Measurements from ENCODE around the gene ITPR1. TPM values are rescaled to one million over a fixed set of nuclear protein-coding genes. Genes with fewer than 3 reads are reported as not detected.

ITPR1 gene
- total RNA-seq, 1 experiment from 2014 or later = 7.5 TPM

DNA sequence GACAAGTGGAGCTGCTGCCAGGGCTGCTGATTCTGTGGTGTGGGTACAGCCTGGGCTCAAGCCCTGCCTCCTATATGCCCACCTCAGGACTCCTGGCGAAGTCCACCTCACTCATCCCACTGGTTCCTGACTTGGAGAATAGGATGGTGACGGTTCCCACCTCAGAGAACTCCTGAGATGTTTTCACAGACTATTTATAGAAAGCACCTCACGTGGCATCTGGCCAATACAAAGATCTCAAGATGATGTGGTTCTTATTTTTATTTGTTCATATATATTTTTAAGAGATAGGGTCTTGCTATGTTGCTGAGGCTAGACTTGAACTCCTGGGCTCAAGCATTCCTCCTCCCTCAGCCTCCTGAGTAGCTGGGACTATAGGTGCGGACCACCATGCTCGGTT is 249.2 kb downstream of the ITPR1 start:
- no peak overlapping the region for H3K4me3 Mint-ChIP-seq (ENCODE audit: unreplicated experiment)
- no peak overlapping the region for H3K27ac Mint-ChIP-seq (ENCODE audit: low read depth, unreplicated experiment)
- ChIA-PET CTCF (interaction anchor here (0.6 to 1.1 kb wide), 6 partner anchors 9 to 396 kb away, joined by 3 to 8 read pairs (median 4); no protein-coding TSS in a partner anchor), POLR2A (interaction anchor here (0.8 to 1.6 kb wide), 8 partner anchors 8 to 253 kb away, joined by 3 to 8 read pairs (median 4); no protein-coding TSS in a partner anchor)
- peaks cover 25% of the 10 kb centered on the region for H3K4me1 Mint-ChIP-seq (ENCODE audit: insufficient read depth, unreplicated experiment)
- no peaks in the 10 kb centered on the region for H3K9me3 Mint-ChIP-seq (ENCODE audit: unreplicated experiment)
- TF ChIP-seq, protein P1, sequence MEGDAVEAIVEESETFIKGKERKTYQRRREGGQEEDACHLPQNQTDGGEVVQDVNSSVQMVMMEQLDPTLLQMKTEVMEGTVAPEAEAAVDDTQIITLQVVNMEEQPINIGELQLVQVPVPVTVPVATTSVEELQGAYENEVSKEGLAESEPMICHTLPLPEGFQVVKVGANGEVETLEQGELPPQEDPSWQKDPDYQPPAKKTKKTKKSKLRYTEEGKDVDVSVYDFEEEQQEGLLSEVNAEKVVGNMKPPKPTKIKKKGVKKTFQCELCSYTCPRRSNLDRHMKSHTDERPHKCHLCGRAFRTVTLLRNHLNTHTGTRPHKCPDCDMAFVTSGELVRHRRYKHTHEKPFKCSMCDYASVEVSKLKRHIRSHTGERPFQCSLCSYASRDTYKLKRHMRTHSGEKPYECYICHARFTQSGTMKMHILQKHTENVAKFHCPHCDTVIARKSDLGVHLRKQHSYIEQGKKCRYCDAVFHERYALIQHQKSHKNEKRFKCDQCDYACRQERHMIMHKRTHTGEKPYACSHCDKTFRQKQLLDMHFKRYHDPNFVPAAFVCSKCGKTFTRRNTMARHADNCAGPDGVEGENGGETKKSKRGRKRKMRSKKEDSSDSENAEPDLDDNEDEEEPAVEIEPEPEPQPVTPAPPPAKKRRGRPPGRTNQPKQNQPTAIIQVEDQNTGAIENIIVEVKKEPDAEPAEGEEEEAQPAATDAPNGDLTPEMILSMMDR (IDR thresholded peaks at IDR 0.05; ENCODE audit: unreplicated experiment) = no peak
- H3K27me3 Mint-ChIP-seq (ENCODE audit: insufficient read depth, unreplicated experiment) = no peaks in the 10 kb centered on the region
- H3K36me3 Mint-ChIP-seq (ENCODE audit: insufficient read depth, unreplicated experiment) = no peaks in the 10 kb centered on the region
- intact Hi-C loops (cut with micrococcal nuclease) = loop anchor here (5.0 kb wide), 1 partner anchor 85 kb away; no protein-coding TSS in a partner anchor
- DNase-seq (ENCODE audit: unreplicated experiment) = peak; percentile 30
- BruUV-seq (replicated peaks) = no TSS peak

DNA sequence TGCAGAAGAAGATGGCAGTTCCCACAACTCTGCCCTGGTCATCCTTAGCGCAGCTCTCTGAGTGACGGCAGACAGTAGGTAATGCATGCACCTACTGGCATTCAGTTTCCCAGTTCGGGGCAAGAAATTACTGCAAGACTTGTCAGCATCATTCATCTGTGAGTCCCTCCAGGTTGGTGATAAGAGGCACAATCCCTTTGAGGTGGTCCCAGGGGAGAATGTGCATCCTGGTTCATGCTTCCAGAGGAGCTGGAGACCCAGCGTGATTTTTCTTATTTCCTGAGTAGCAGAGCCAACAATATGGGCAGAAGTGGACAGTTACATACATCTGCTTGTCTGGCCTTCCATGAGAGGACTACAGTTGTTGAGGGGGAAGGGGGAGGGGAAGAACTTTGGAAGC is 250.2 kb downstream of the ITPR1 start:
- TF ChIP-seq, protein P1 (IDR thresholded peaks at IDR 0.05; ENCODE audit: unreplicated experiment) = no peak
- no peak overlapping the region for H3K27ac Mint-ChIP-seq (ENCODE audit: low read depth, unreplicated experiment)
- POLR2A ChIA-PET = interaction anchor here (0.9 kb wide), 1 partner anchor 15 kb away, joined by 3 read pairs; no protein-coding TSS in a partner anchor

DNA sequence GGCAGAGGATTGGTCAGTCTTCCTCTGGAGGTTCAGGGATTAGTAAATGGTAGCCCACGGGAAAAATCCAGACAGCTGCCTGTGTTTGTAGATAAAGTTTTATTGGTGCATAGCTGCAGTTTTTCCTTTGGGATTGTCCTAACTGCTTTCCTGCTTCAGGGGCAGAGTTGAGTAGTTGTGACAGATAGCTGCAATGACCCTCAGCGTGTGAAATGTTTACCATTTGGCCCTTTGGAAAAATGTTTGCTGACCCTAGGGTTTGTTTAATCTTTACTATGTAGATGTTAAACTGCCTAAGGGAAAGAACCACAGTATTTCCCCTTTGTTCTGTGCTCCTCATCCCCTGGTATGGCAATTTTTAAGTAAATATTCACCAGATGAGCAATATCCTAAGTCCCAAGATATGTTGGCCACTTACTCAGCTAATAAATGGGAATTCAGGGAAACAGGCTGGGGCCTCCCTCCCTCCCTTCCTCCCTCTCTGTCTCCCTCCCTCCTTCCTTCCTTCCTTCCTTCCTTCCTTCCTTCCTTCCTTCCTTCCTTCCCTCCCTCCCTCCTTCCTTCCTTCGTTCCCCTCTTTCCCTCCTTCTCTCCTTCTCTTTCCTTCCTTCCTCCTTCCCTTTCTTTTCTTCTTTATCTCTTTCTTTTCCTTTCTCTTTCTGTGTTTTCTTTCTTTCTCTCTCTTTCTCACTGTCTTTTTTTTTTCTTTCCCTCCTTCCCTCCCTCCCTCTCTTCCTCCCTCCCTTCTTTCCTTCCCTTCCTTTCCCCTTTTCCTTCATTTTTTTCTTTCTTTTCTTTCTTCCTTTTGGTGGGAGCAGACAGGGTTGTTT is 251.5 kb downstream of the ITPR1 start:
- TF ChIP-seq, protein P1 (IDR thresholded peaks at IDR 0.05; ENCODE audit: unreplicated experiment) = no peak
- Mint-ChIP-seq H3K9me3 (ENCODE audit: unreplicated experiment) (no peaks in the 10 kb centered on the region), H3K27me3 (ENCODE audit: insufficient read depth, unreplicated experiment) (no peaks in the 10 kb centered on the region), H3K27ac (ENCODE audit: low read depth, unreplicated experiment) (no peak overlapping the region), H3K4me3 (ENCODE audit: unreplicated experiment) (no peak overlapping the region), H3K4me1 (ENCODE audit: insufficient read depth, unreplicated experiment) (peaks cover 21% of the 10 kb centered on the region), H3K36me3 (ENCODE audit: insufficient read depth, unreplicated experiment) (no peaks in the 10 kb centered on the region)
- no peak for DNase-seq (ENCODE audit: unreplicated experiment)
- ChIA-PET POLR2A (interaction anchor here (0.8 kb wide), 1 partner anchor 26 kb away, joined by 3 read pairs; no protein-coding TSS in a partner anchor), CTCF (no interaction called here)
- intact Hi-C loops (cut with micrococcal nuclease) = loop anchor here (5.0 kb wide), 1 partner anchor 83 kb away; no protein-coding TSS in a partner anchor
- no TSS peak for BruUV-seq (replicated peaks)

More for the DNA sequence above, 250.2 kb downstream of the ITPR1 start:
- DNase-seq (ENCODE audit: unreplicated experiment) = no peak
- H3K4me3 Mint-ChIP-seq (ENCODE audit: unreplicated experiment) = no peak overlapping the region
- peaks cover 21% of the 10 kb centered on the region for H3K4me1 Mint-ChIP-seq (ENCODE audit: insufficient read depth, unreplicated experiment)
- H3K27me3 Mint-ChIP-seq (ENCODE audit: insufficient read depth, unreplicated experiment) = no peaks in the 10 kb centered on the region
- CTCF ChIA-PET = interaction anchor here (0.6 to 1.1 kb wide), 3 partner anchors 21 to 1544 kb away, joined by 3 to 8 read pairs (median 4); no protein-coding TSS in a partner anchor
- intact Hi-C loops (cut with micrococcal nuclease) = loop anchor here (5.0 kb wide), 1 partner anchor 84 kb away; no protein-coding TSS in a partner anchor
- no TSS peak for BruUV-seq (replicated peaks)
- no peaks in the 10 kb centered on the region for H3K9me3 Mint-ChIP-seq (ENCODE audit: unreplicated experiment)
- H3K36me3 Mint-ChIP-seq (ENCODE audit: insufficient read depth, unreplicated experiment) = no peaks in the 10 kb centered on the region

DNA sequence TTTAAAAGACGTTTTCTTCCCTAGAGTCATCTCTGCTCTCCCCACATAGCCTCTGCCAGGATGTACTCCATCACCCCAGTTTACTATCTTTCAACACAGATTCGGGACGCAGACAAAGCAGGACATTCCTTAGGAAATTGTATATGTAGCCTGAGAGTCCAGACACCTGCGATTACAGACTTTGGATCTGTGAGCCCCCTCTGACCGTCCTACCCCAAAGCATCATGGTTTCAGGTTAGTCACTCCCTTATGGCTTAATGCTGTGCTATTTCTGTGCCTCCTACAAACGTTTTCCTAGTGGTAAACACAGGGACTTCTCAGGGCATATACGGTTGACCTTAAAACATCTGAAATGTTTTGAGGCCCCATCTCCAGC is 252.1 kb downstream of the ITPR1 start:
- Mint-ChIP-seq H3K9me3 (ENCODE audit: unreplicated experiment) (no peaks in the 10 kb centered on the region), H3K27me3 (ENCODE audit: insufficient read depth, unreplicated experiment) (no peaks in the 10 kb centered on the region), H3K36me3 (ENCODE audit: insufficient read depth, unreplicated experiment) (no peaks in the 10 kb centered on the region), H3K4me1 (ENCODE audit: insufficient read depth, unreplicated experiment) (peaks cover 21% of the 10 kb centered on the region), H3K4me3 (ENCODE audit: unreplicated experiment) (no peak overlapping the region), H3K27ac (ENCODE audit: low read depth, unreplicated experiment) (no peak overlapping the region)
- ChIA-PET POLR2A (no interaction called here), CTCF (interaction anchor here (0.6 to 0.7 kb wide), 3 partner anchors 25 to 381 kb away, joined by 3 read pairs; no protein-coding TSS in a partner anchor)
- TF ChIP-seq, protein P1 (IDR thresholded peaks at IDR 0.05; ENCODE audit: unreplicated experiment) = no peak
- no TSS peak for BruUV-seq (replicated peaks)
- DNase-seq (ENCODE audit: unreplicated experiment) = no peak
- intact Hi-C loops (cut with micrococcal nuclease) = no loop called here
